ENCODE results near the gene NRG4. TPM values are rescaled to one million over a fixed set of nuclear protein-coding genes. Genes with fewer than 3 reads are reported as not detected.
A peak's percentile ranks its signal among the peaks of the same experiment; 100 is the strongest.

The NRG4 gene
- total and polyA plus RNA-seq, 2 experiments from 2014 or later = 0.15 to 1.2 TPM

- H3K27me3 ChIP-seq = no peaks in the 10 kb centered on the region
- H3K4me3 ChIP-seq = no peak overlapping the region
- peak in 1 of 2 donors; percentile 65 for DNase-seq (ENCODE audit: low read depth in 1 of 2, low spot score in 1 of 2)
- no peak for TF ChIP-seq CTCF (IDR thresholded peaks at IDR 0.05; ENCODE audit: low read depth, low read length)
- no peaks in the 10 kb centered on the region for H3K4me1 ChIP-seq (ENCODE audit: low read depth)
- H3K36me3 ChIP-seq = no peaks in the 10 kb centered on the region
- H3K9me3 ChIP-seq (ENCODE audit: low read depth) = no peaks in the 10 kb centered on the region
- H3K27ac ChIP-seq = no peak overlapping the region
These were observed 66.3 kb downstream of the NRG4 start for GRCh38 chr15:75945953-75946352.

GRCh38 chr15:75943713-75944215 lies 68.5 kb downstream of the NRG4 start:
- H3K4me3 ChIP-seq = no peak overlapping the region
- no peak for DNase-seq (ENCODE audit: low read depth in 1 of 2, low spot score in 1 of 2)
- H3K9me3 ChIP-seq (ENCODE audit: low read depth) = no peaks in the 10 kb centered on the region
- H3K36me3 ChIP-seq = no peaks in the 10 kb centered on the region
- no peak overlapping the region for H3K27ac ChIP-seq
- H3K27me3 ChIP-seq = no peaks in the 10 kb centered on the region
- no peaks in the 10 kb centered on the region for H3K4me1 ChIP-seq (ENCODE audit: low read depth)
- TF ChIP-seq CTCF (IDR thresholded peaks at IDR 0.05; ENCODE audit: low read depth, low read length) = no peak

GRCh38 chr15:75943246-75943645 lies 69.0 kb downstream of the NRG4 start:
- no peak overlapping the region for H3K27ac ChIP-seq
- no peaks in the 10 kb centered on the region for H3K4me1 ChIP-seq (ENCODE audit: low read depth)
- TF ChIP-seq CTCF (IDR thresholded peaks at IDR 0.05; ENCODE audit: low read depth, low read length) = no peak
- no peak for DNase-seq (ENCODE audit: low read depth in 1 of 2, low spot score in 1 of 2)
- no peaks in the 10 kb centered on the region for H3K9me3 ChIP-seq (ENCODE audit: low read depth)
- H3K36me3 ChIP-seq = no peaks in the 10 kb centered on the region
- no peak overlapping the region for H3K4me3 ChIP-seq
- no peaks in the 10 kb centered on the region for H3K27me3 ChIP-seq

DNA sequence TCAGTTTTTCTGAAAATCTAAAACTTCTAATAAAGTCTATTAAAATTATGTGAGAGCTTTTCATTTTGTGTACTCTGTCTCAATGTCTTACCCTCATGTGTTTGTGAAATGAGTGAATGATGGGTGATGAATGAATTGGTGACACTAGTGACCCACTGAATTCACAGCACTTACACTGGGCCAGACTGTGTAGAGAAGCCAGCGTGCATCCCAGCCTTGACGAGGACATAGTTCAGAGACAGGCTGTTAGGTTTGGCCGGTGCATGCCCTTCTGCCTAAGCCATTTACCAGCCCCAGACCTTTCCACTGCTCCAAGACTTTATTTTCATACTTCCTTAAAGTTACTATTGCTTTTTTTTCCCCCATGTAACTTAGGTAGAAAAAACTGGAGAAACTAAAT lies 69.8 kb downstream of the NRG4 start:
- DNase-seq (ENCODE audit: low read depth in 1 of 2, low spot score in 1 of 2) = no peak
- no peaks in the 10 kb centered on the region for H3K36me3 ChIP-seq
- peak overlapping the region; percentile 43 for H3K27ac ChIP-seq
- no peaks in the 10 kb centered on the region for H3K27me3 ChIP-seq
- no peaks in the 10 kb centered on the region for H3K4me1 ChIP-seq (ENCODE audit: low read depth)
- H3K4me3 ChIP-seq = no peak overlapping the region
- no peaks in the 10 kb centered on the region for H3K9me3 ChIP-seq (ENCODE audit: low read depth)
- no peak for TF ChIP-seq CTCF (IDR thresholded peaks at IDR 0.05; ENCODE audit: low read depth, low read length)

- H3K9me3 ChIP-seq (ENCODE audit: low read depth) = no peaks in the 10 kb centered on the region
- peak overlapping the region; percentile 51 for H3K27ac ChIP-seq
- no peak for TF ChIP-seq CTCF (IDR thresholded peaks at IDR 0.05; ENCODE audit: low read depth, low read length)
- H3K4me3 ChIP-seq = no peak overlapping the region
- peaks cover 18% of the 10 kb centered on the region for H3K4me1 ChIP-seq (ENCODE audit: low read depth)
- H3K36me3 ChIP-seq = peaks cover 37% of the 10 kb centered on the region
- DNase-seq (ENCODE audit: low read depth in 1 of 2, low spot score in 1 of 2) = peak in 1 of 2 donors; percentile 57
- no peaks in the 10 kb centered on the region for H3K27me3 ChIP-seq
These were observed 81.4 kb downstream of the NRG4 start for GRCh38 chr15:75930866-75931265.

All from cardiac muscle cell (in vitro differentiated cells and primary cell).